ENCODE results near the gene TMEM63C. TPM values are rescaled to one million over a fixed set of nuclear protein-coding genes. Genes with fewer than 3 reads are reported as not detected.
"Not testable (repeated sequence)": the region's sequence is repeated elsewhere in the genome, so short reads cannot be mapped to it uniquely, and the experiment has no call there.

Gene TMEM63C
- total RNA-seq, 1 donor from 2014 or later, result 0.91 TPM

GRCh38 chr14:77158175-77158881, 23.3 kb upstream of the TMEM63C start:
- H3K9me3 Mint-ChIP-seq, result no peaks in the 10 kb centered on the region
- H3K4me1 Mint-ChIP-seq, result peaks cover 26% of the 10 kb centered on the region
- peak overlapping the region; percentile 8 for H3K4me3 Mint-ChIP-seq
- peaks cover 16% of the 10 kb centered on the region for H3K27me3 Mint-ChIP-seq (ENCODE audit: low read depth)
- H3K27ac Mint-ChIP-seq (ENCODE audit: unreplicated experiment), result peak overlapping the region; percentile 98
- peak; percentile 45 for DNase-seq (ENCODE audit: low read depth, low spot score)
- no peak for TF ChIP-seq CTCF (conservative IDR thresholded peaks at IDR 0.05)
- no peaks in the 10 kb centered on the region for H3K36me3 Mint-ChIP-seq (ENCODE audit: low read depth)

GRCh38 chr14:77158882-77159255, 22.7 kb upstream of the TMEM63C start:
- no peaks in the 10 kb centered on the region for H3K9me3 Mint-ChIP-seq
- peak overlapping the region; percentile 98 for H3K27ac Mint-ChIP-seq (ENCODE audit: unreplicated experiment)
- H3K36me3 Mint-ChIP-seq (ENCODE audit: low read depth), result no peaks in the 10 kb centered on the region
- H3K4me1 Mint-ChIP-seq, result peaks cover 26% of the 10 kb centered on the region
- H3K4me3 Mint-ChIP-seq, result no peak overlapping the region
- no peak for TF ChIP-seq CTCF (conservative IDR thresholded peaks at IDR 0.05)
- H3K27me3 Mint-ChIP-seq (ENCODE audit: low read depth), result peaks cover 14% of the 10 kb centered on the region
- DNase-seq (ENCODE audit: low read depth, low spot score), result no peak

DNA sequence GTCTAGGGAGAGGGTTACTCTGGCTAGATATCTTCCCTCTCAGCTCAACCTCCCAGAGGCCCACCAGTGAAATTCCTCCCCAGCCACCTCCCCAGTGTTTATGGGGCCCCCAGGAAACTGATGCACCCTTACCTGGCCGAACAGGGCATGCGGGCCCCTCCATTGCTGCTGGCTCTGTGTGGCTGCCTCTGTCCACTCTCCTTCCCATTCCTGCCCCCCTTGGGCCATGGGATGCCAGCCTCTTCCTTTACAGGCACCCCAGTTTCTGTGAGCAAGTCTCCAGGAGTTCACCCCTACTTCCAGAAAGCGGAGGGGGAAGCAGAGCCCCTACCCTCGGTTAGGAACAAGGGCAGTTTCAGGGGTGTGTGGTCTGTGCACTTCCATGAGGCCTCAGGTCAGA, 20.6 kb upstream of the TMEM63C start:
- peaks cover 9% of the 10 kb centered on the region for H3K27me3 Mint-ChIP-seq (ENCODE audit: low read depth)
- DNase-seq (ENCODE audit: low read depth, low spot score), result no peak

DNA sequence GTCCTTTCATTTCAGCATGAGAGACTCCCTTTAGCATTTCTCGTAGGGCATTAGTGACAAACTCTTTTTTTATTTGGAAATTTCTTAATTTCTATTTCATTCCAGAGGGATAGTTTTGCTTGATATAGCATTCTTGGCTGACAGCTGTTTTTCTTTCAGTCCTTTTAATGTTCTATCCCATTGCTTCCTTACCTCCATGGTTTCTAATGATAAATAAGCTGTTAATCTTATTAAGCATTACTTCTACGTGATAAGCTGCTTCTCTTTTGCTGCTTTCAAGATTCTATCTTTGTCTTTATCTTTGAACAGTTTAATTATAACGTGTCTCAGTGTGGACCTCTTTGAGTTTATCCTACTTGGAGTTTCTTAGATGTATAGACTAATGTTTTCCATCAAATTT, 11.6 kb upstream of the TMEM63C start:
- Mint-ChIP-seq H3K27ac (ENCODE audit: unreplicated experiment) (no peak overlapping the region), H3K9me3 (peaks cover 11% of the 10 kb centered on the region), H3K36me3 (ENCODE audit: low read depth) (peaks cover 6% of the 10 kb centered on the region), H3K4me3 (no peak overlapping the region), H3K27me3 (ENCODE audit: low read depth) (peaks cover 9% of the 10 kb centered on the region), H3K4me1 (no peaks in the 10 kb centered on the region)
- no peak for DNase-seq (ENCODE audit: low read depth, low spot score)
- TF ChIP-seq CTCF (conservative IDR thresholded peaks at IDR 0.05), result no peak

More for the DNA sequence above, 20.6 kb upstream of the TMEM63C start:
- Mint-ChIP-seq H3K36me3 (ENCODE audit: low read depth) (no peaks in the 10 kb centered on the region), H3K9me3 (no peaks in the 10 kb centered on the region), H3K4me3 (no peak overlapping the region), H3K4me1 (peaks cover 17% of the 10 kb centered on the region), H3K27ac (ENCODE audit: unreplicated experiment) (no peak overlapping the region)
- no peak for TF ChIP-seq CTCF (conservative IDR thresholded peaks at IDR 0.05)

- peaks cover 6% of the 10 kb centered on the region for H3K27me3 Mint-ChIP-seq (ENCODE audit: low read depth)
- no peaks in the 10 kb centered on the region for H3K4me1 Mint-ChIP-seq
- TF ChIP-seq CTCF (conservative IDR thresholded peaks at IDR 0.05), result no peak
- DNase-seq (ENCODE audit: low read depth, low spot score), result no peak
- no peak overlapping the region for H3K27ac Mint-ChIP-seq (ENCODE audit: unreplicated experiment)
- peaks cover 11% of the 10 kb centered on the region for H3K9me3 Mint-ChIP-seq
- H3K36me3 Mint-ChIP-seq (ENCODE audit: low read depth), result peaks cover 6% of the 10 kb centered on the region
- H3K4me3 Mint-ChIP-seq, result no peak overlapping the region
Measured at GRCh38 chr14:77172916-77173315, 8.7 kb upstream of the TMEM63C start.

GRCh38 chr14:77173911-77174617, 7.5 kb upstream of the TMEM63C start:
- H3K36me3 Mint-ChIP-seq (ENCODE audit: low read depth); H3K9me3 Mint-ChIP-seq; H3K27me3 Mint-ChIP-seq (ENCODE audit: low read depth); DNase-seq (ENCODE audit: low read depth, low spot score); H3K4me1 Mint-ChIP-seq; H3K27ac Mint-ChIP-seq (ENCODE audit: unreplicated experiment); H3K4me3 Mint-ChIP-seq: not testable (repeated sequence)
